H1 (cell line): Measurements from ENCODE around the gene THAP5.

Experiments
- CTCF ChIP-seq, 3 experiments: IDR thresholded peaks; 1 replicate in 2 of 3; 2 replicates in 1 of 3; pipeline versions ENCODE4 v1.5.1 to v1.6.1; 2011; ENCODE audit warnings: low read length in 3 of 3, mild to moderate bottlenecking in 3 of 3, inconsistent platforms in 2 of 3, low read depth in 1 of 3, moderate library complexity in 1 of 3; ENCODE audit not compliant: insufficient read depth in 1 of 3; ENCODE audit errors: control extremely low read depth in 1 of 3
- EZH2 ChIP-seq: fragments of 200-600 bp; sonication (generic); IDR thresholded peaks from 2 replicates; pipeline ENCODE4 v1.7.1; 2012; ENCODE audit warnings: low read depth, mild to moderate bottlenecking, moderate library complexity, low read length, inconsistent platforms; ENCODE audit not compliant: severe bottlenecking
- JUND ChIP-seq: IDR thresholded peaks from 2 replicates; pipeline ENCODE4 v1.6.1; 2011; ENCODE audit warnings: mild to moderate bottlenecking, improper control_type of control experiment, low read length
- MAFK ChIP-seq: IDR thresholded peaks from 2 replicates; pipeline ENCODE4 v1.6.1; 2012; ENCODE audit warnings: low read depth, mild to moderate bottlenecking, improper control_type of control experiment, low read length
- RAD21 ChIP-seq, 2 experiments: IDR thresholded peaks in 1 of 2; conservative IDR thresholded peaks in 1 of 2; 2 replicates each; pipeline ENCODE4 v1.6.1; 2011; ENCODE audit warnings: low read depth in 2 of 2, low read length in 2 of 2, improper control_type of control experiment in 1 of 2, inconsistent platforms in 1 of 2, mild to moderate bottlenecking in 1 of 2, moderate library complexity in 1 of 2
- TAF1 ChIP-seq: IDR thresholded peaks from 2 replicates; pipeline ENCODE4 v1.6.1; 2011; ENCODE audit warnings: mild to moderate bottlenecking, low read depth, low read length
- USF2 ChIP-seq: IDR thresholded peaks from 2 replicates; pipeline ENCODE4 v1.6.1; 2011; ENCODE audit warnings: low read length, improper control_type of control experiment
- ZNF274 ChIP-seq: IDR thresholded peaks from 2 replicates; pipeline ENCODE4 v1.7.0; 2012; ENCODE audit warnings: low read length, borderline replicate concordance; ENCODE audit errors: extremely low read depth

- TF ChIP-seq CTCF (IDR thresholded peaks at IDR 0.05; ENCODE audit: control extremely low read depth in 1 of 3, insufficient read depth in 1 of 3, low read depth in 1 of 3, low read length in 3 of 3) (no peak), JUND (no peak), TAF1 (no peak), EZH2 (no peak), MAFK (no peak), ZNF274 (no peak), RAD21 (IDR thresholded peaks at IDR 0.05 in 1 of 2, conservative IDR thresholded peaks at IDR 0.05 in 1 of 2; ENCODE audit: low read depth in 2 of 2, low read length in 2 of 2) (no peak), USF2 (no peak)
Measured at GRCh38 chr7:108589874-108590273, 20.4 kb upstream of the THAP5 start.
